Inflammatory macrophage treated with lipopolysaccharide for 4 hours (primary cell): ENCODE results near the gene VPS52.
"Not testable (repeated sequence)": the region's sequence is repeated elsewhere in the genome, so short reads cannot be mapped to it uniquely, and the experiment has no call there.

Source experiments
- DNase-seq: peaks from one replicate; pipeline ENCODE4 v3.0.0-alpha.2; 2020

Gene VPS52

GRCh38 chr6:33278810-33279209 lies 7.1 kb upstream of the VPS52 start:
- no peak for DNase-seq

DNA sequence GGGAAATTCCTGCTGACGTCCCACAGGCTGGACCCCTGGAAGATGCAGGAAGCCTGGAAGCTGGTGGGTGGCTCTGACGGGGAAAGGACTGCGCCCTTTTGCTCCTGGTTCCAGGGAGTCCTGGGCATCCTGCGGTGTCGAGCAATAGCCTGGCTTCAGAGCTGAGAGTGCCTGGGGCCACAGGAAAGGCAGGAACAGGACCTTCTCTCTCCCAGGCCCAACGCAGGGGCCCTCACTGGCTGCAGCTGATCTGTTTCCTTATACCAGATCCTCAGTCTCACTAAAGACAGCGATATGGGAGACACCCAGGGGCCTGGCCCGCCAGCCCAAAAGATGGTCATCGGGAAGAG lies 6.7 kb upstream of the VPS52 start:
- DNase-seq = no peak

DNA sequence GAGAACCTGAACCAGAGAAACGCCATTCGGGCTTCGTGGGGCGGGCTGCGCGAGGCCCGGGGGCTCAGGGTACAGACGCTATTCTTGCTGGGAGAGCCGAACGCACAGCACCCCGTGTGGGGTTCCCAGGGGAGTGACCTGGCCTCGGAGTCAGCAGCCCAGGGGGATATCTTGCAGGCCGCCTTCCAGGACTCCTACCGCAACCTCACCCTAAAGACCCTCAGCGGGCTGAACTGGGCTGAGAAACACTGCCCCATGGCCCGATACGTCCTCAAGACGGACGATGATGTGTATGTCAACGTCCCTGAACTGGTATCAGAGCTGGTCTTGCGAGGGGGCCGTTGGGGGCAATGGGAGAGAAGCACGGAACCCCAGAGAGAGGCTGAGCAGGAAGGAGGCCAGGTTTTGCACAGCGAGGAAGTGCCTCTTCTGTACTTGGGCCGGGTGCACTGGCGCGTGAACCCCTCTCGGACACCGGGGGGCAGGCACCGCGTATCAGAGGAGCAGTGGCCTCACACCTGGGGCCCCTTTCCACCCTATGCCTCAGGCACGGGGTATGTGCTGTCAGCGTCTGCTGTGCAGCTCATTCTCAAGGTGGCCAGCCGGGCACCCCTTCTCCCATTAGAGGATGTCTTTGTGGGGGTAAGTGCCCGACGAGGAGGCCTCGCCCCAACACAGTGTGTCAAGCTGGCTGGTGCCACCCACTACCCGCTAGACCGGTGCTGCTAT lies 6.2 kb upstream of the VPS52 start:
- no peak for DNase-seq

GRCh38 chr6:33276864-33277662 lies 5.4 kb upstream of the VPS52 start, which contains the start of gene B3GALT4:
Gene B3GALT4 (plus strand): TSS chr6:33277123. CDS start chr6:33277420, 297 bp downstream.
- peak; percentile 71 for DNase-seq

DNA sequence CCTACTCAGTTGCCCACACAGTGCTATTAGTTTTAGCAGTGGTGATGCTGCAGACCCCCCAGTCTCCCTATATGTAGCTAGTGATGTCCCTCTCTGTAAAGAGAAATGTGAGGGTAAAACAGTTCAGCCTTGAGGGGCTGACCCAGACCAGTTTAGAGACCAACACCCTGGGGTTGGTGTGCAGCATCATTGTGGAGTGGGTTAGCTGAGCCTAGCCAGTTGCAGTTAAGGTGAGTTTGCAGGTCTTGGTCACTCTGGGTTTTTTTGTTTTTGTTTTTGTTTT lies 4.8 kb upstream of the VPS52 start:
- DNase-seq = no peak

DNA sequence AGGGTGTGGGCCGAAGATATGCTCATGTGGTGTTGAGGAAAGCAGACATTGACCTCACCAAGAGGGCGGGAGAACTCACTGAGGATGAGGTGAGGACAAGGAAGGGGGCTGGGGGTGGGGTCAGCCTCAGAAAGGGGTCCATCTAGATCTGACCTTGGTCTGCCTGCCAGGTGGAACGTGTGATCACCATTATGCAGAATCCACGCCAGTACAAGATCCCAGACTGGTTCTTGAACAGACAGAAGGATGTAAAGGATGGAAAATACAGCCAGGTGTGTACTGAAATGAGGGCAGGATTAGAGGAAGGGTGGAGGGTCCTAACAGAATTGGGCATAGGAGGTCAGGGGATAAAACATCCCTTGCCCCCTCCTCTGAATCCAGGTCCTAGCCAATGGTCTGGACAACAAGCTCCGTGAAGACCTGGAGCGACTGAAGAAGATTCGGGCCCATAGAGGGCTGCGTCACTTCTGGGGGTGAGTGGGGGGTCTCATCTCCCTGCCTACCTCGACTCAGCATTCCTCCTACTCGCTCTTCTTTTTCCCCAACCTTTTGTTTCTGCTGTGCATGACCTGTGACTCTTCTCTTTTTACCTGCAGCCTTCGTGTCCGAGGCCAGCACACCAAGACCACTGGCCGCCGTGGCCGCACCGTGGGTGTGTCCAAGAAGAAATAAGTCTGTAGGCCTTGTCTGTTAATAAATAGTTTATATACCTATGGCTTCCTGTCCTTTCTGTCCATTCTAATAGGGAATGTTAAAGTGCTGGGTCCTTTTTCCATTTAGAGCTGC lies 4.3 kb upstream of the VPS52 start:
- DNase-seq = not testable (repeated sequence)

- DNase-seq = no peak
Observed at GRCh38 chr6:33273924-33274902, 2.5 kb upstream of the VPS52 start.

DNA sequence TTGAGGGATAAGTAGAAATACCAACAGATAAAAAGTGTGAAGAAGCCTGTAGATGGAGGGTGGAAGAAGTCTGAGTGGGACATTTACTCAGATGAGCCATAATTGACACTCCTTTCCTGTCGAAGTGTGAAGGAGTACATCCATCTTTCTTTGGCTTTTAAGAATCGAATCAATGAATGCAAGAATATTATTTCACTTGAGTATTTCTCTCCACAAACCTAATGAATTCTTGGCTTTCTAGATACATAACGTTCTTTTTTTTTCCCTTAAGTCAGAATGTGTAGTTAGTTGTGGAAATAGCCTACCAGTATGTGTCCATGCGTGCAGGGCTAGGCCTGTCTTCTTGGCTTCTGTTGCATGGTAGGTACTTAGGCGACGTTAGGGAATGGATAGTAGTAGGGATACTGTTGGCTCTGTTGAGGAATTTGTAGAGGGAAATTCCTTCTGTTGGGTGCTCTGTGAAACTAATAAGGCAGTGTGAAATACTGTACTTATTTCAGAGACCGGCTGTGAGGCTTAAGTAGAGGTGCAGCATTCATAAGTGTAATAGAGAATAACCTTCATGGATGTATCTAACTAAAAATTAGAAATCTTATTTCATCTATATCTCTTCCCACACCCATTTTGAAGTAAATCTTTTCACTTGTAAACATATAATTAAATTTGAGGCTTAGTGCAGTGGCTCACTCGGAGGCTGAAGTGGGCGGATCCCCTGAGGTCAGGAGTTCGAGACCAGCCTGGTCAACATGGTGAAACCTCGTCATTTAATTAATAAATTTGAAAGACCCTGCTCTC lies 1.6 kb upstream of the VPS52 start:
- DNase-seq = no peak

DNA sequence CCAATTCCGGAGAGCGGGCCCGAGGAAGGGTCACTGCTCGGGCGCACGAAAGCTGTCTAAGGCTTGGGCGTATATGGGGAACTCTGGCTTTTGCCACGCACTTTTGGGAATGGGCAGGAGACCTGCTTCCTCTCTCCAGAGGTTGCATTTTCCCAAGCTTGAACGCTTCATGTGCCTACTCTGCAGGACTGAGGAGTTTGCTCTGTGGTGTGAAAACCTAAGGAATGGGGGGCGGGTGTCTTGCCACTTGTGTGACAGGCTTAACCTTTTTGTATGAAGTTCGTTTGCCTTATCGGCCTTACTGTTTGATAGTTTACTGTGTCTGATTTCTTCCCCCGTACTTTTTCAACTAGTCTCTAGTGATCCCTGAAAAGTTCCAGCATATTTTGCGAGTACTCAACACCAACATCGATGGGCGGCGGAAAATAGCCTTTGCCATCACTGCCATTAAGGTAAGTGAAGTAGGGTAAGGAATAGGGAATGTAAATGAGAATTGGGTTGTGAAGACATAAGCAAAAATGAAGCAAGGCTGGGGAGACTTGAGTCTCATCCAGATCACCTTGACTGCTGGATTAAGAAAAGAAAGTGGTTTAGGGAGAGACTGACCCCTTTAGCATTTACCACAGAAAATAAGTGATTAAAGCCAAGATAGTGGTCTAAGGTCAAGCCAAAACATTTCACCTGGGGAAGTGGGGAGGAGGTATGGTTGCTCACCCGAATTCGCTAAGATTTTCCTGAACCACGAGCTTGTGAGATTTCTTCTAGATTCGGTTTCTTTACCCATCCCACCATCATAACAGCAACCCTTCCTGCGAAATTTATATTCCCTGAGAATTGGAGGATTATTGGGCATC lies 826 bp upstream of the VPS52 start:
- DNase-seq = peak; percentile 39

- DNase-seq = no peak
Observed at GRCh38 chr6:33271117-33271467, 584 bp downstream of the VPS52 start.

- no peak for DNase-seq
Observed at GRCh38 chr6:33264015-33264414, 7.7 kb downstream of the VPS52 start.

DNA sequence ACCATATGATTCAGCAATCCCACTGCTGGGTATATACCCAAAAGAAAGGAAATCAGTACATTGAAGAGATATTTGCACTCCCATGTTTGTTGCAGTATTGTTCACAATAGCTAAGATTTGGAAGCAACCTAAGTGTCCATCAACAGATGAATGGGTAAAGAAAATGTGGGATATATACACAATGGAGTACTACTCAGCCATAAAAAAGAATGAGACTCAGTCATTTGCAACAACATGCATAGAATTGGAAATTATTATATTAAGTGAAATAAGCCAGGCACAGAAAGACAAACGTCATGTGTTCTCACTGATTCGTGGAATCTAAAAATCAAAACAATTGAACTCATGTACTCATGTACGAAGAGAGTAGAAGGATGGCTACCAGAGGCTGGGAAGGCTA lies 9.2 kb downstream of the VPS52 start:
- DNase-seq = not testable (repeated sequence)

DNA sequence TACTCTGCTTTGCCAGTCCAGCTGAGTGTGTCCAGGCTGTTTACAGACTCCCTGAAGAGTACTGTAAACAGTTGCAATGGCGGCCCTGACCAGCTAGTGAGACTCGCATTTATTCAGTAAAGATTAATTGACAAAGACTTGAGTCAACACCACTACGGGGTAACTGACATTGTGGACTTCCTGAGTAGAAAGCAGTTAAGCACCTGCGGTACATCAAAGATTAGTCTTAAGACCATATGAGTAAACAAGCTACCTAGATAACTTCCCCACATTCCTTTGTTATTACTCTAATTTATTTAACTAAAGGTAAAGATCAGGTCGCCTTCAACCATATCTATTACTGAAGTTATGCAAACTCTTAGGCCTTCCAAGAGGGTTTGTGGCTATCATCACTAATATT lies 12.6 kb downstream of the VPS52 start:
- no peak for DNase-seq

DNA sequence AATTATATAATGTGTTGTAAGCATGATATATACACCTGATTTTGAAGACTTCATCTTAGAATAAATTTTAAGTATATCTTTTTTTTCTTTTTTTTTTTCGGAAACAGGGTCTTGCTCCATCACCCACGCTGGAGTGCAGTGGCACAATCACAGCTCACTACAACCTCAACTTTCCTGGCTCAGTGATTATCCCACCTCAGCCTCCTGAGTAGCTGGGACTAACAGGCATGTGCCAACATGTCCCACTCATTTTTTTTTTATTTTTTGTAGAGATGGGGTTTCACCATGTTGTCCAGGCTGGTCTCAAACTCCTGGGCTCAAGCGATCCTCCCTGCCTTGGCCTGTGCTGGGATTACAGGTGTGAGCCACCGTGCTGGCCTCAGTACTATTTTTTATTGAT lies 17.1 kb downstream of the VPS52 start:
- no peak for DNase-seq

GRCh38 chr6:33252759-33253158 lies 18.9 kb downstream of the VPS52 start:
- peak; percentile 48 for DNase-seq

DNA sequence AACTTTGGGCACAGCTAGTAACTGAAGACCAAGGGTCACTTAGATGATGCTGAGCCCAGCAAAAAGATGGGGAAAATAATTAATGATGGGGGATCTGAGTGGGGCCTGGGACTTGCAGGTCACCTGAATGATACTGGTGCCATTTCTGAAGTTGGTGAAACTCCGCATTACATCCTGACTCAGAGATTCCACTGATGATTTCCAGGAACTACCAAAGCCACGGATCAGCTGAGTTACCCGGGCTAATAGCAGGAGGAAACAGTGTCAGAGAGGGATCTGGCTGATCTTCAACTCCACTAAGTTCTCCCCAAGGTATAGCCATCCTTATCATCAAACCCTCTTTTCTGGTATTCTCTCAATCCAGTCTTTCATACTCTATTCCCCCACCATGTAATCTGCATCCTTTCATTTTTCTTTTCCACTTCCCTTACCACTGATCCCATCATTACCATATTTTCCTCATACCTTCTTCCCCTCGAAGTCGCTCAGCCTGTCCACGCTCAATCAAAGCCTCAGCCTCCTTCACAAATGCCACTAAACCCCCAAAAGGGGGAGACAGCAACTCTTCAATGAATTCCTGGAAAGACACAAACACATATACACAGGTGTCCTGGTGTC lies 20.2 kb downstream of the VPS52 start:
- DNase-seq = no peak

DNA sequence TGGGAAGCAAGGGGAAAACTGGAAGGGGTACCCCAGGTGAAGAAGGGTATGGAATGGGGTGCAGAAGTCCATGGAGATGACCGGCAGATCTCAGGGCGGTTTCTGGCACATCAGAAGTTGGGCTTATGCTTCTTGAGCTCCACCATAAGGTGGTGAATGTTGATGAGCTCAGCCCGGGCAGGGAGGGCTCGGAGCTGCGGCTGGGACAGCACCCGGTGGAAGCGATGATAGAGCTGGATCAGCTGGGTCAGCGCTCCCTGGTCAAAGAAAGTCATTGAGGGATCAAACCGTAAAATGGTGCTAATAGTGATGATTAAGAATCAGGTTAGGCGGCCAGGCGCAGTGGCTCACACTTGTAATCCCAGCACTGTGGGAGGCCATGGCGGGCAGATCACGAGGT lies 20.9 kb downstream of the VPS52 start:
- DNase-seq = no peak

- DNase-seq = peak; percentile 8
Observed at GRCh38 chr6:33249732-33250630, 21.7 kb downstream of the VPS52 start.
